ENCODE data around the gene RAMP3.
"Not testable (repeated sequence)": the region's sequence is repeated elsewhere in the genome, so short reads cannot be mapped to it uniquely, and the experiment has no call there.

DNA sequence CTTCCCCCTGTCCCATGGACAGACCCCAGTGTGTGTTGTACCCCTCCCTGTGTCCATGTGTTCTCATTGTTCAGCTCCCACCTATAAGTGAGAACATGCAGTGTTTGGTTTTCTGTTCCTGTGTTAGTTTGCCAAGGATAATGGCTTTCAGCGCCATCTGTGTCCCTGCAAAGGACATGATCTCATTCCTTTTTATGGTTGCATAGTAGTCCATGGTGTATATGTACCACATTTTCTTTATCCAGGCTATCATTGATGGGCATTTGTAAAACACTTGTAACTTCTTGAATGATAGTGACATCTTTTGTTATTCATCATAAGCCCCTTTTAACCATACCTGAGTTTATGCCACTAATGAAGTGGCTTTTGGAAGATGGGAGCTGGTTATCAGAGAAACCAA, 43.3 kb upstream of the RAMP3 start:
- TF ChIP-seq, protein P1, sequence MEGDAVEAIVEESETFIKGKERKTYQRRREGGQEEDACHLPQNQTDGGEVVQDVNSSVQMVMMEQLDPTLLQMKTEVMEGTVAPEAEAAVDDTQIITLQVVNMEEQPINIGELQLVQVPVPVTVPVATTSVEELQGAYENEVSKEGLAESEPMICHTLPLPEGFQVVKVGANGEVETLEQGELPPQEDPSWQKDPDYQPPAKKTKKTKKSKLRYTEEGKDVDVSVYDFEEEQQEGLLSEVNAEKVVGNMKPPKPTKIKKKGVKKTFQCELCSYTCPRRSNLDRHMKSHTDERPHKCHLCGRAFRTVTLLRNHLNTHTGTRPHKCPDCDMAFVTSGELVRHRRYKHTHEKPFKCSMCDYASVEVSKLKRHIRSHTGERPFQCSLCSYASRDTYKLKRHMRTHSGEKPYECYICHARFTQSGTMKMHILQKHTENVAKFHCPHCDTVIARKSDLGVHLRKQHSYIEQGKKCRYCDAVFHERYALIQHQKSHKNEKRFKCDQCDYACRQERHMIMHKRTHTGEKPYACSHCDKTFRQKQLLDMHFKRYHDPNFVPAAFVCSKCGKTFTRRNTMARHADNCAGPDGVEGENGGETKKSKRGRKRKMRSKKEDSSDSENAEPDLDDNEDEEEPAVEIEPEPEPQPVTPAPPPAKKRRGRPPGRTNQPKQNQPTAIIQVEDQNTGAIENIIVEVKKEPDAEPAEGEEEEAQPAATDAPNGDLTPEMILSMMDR (IDR thresholded peaks at IDR 0.05): not testable (repeated sequence)
- TF ChIP-seq POLR2A (IDR thresholded peaks at IDR 0.05): not testable (repeated sequence)

Measured in prostate gland (tissue), 2 donors.